ENCODE results near the gene THSD4. TPM values are rescaled to one million over a fixed set of nuclear protein-coding genes. Genes with fewer than 3 reads are reported as not detected.

The THSD4 gene
- total RNA-seq, 2 experiments from 2014 or later, result not detected

GRCh38 chr15:71811752-71812735 lies 696.8 kb downstream of the THSD4 start:
- intact Hi-C loops (cut with micrococcal nuclease; ENCODE audit: unreplicated experiment), result no loop called here
- no peak for DNase-seq (ENCODE audit: low spot score)
- H3K4me2 ChIP-seq (ENCODE audit: low read length), result no peak overlapping the region
- H3K4me1 ChIP-seq (ENCODE audit: insufficient read depth, low read length, poor library complexity, severe bottlenecking), result no peaks in the 10 kb centered on the region
- no peak overlapping the region for H3K4me3 ChIP-seq (ENCODE audit: low read depth, low read length, poor library complexity, severe bottlenecking)
- H2AFZ ChIP-seq (ENCODE audit: low read length), result no peak overlapping the region
- TF ChIP-seq CTCF (conservative IDR thresholded peaks at IDR 0.05; ENCODE audit: low read length), result no peak
- no peak for TF ChIP-seq EZH2phosphoT487 (IDR thresholded peaks at IDR 0.05; ENCODE audit: borderline replicate concordance, low read depth, low read length)
- no peaks in the 10 kb centered on the region for H3K36me3 ChIP-seq (ENCODE audit: insufficient read depth, low read length)
- CTCF ChIA-PET (ENCODE audit: unreplicated experiment), result no interaction called here
- H3K79me2 ChIP-seq (ENCODE audit: insufficient read depth, low read depth, low read length), result no peaks in the 10 kb centered on the region
- BruUV-seq (replicated peaks), result no TSS peak
- no peak overlapping the region for H3K27ac ChIP-seq (ENCODE audit: low read depth, low read length, poor library complexity, severe bottlenecking)
- H4K20me1 ChIP-seq (ENCODE audit: insufficient read depth, low read length), result no peaks in the 10 kb centered on the region
- H3K9me2 ChIP-seq (ENCODE audit: insufficient read depth, low read length), result no peaks in the 10 kb centered on the region
- POLR2A ChIA-PET, result no interaction called here
- H3K9me3 ChIP-seq (ENCODE audit: low read length), result no peaks in the 10 kb centered on the region

DNA sequence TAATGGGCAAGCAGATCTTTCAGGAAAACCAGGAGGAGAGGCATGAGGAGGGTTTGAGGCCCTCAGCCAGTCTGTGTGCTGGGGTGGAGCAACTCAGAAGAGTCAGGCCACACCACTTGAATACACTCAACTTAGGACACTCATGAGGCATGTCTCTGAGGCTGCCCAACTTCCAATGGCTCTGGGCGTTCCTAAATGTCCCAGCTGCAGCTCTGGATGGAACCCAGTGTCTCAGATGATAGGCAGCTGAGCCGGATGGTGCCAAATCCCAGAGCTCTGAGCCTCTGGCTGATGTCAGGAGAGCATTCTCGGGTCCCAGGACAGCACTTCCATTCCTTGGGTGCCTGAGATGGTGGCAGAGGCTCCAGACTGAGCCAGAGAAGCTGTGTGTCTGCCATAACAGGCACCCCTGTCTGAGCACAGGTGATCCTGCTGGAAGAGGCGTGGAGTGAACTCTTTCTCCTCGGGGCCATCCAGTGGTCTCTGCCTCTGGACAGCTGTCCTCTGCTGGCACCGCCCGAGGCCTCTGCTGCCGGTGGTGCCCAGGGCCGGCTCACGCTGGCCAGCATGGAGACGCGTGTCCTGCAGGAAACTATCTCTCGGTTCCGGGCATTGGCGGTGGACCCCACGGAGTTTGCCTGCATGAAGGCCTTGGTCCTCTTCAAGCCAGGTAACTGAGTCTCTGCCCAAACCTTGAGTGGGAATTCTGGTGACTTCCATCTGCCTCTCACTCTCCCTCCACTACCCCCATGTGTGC lies 697.9 kb downstream of the THSD4 start:
- no peaks in the 10 kb centered on the region for H4K20me1 ChIP-seq (ENCODE audit: insufficient read depth, low read length)
- CTCF ChIA-PET (ENCODE audit: unreplicated experiment), result no interaction called here
- no peak overlapping the region for H2AFZ ChIP-seq (ENCODE audit: low read length)
- no peak for DNase-seq (ENCODE audit: low spot score)
- no peak overlapping the region for H3K4me2 ChIP-seq (ENCODE audit: low read length)
- H3K9me2 ChIP-seq (ENCODE audit: insufficient read depth, low read length), result no peaks in the 10 kb centered on the region
- intact Hi-C loops (cut with micrococcal nuclease; ENCODE audit: unreplicated experiment), result no loop called here
- H3K4me3 ChIP-seq (ENCODE audit: low read depth, low read length, poor library complexity, severe bottlenecking), result no peak overlapping the region
- H3K79me2 ChIP-seq (ENCODE audit: insufficient read depth, low read depth, low read length), result no peaks in the 10 kb centered on the region
- no peak overlapping the region for H3K27ac ChIP-seq (ENCODE audit: low read depth, low read length, poor library complexity, severe bottlenecking)
- H3K9me3 ChIP-seq (ENCODE audit: low read length), result no peaks in the 10 kb centered on the region
- POLR2A ChIA-PET, result no interaction called here
- no peak for TF ChIP-seq CTCF (conservative IDR thresholded peaks at IDR 0.05; ENCODE audit: low read length)
- no peak for TF ChIP-seq EZH2phosphoT487 (IDR thresholded peaks at IDR 0.05; ENCODE audit: borderline replicate concordance, low read depth, low read length)
- no TSS peak for BruUV-seq (replicated peaks)
- H3K36me3 ChIP-seq (ENCODE audit: insufficient read depth, low read length), result no peaks in the 10 kb centered on the region
- H3K4me1 ChIP-seq (ENCODE audit: insufficient read depth, low read length, poor library complexity, severe bottlenecking), result no peaks in the 10 kb centered on the region
